ENCODE measurements around the gene SBK1.

- no peak for TF ChIP-seq CTCF (conservative IDR thresholded peaks at IDR 0.05; ENCODE audit: low read length)
- TF ChIP-seq EZH2phosphoT487 (IDR thresholded peaks at IDR 0.05; ENCODE audit: borderline replicate concordance, low read depth, low read length): no peak
These were observed 16.0 kb upstream of the SBK1 start for GRCh38 chr16:28276301-28276700.

All from OCI-LY7 (cell line).